ENCODE data around the gene MEIS1.

The MEIS1 gene

DNA sequence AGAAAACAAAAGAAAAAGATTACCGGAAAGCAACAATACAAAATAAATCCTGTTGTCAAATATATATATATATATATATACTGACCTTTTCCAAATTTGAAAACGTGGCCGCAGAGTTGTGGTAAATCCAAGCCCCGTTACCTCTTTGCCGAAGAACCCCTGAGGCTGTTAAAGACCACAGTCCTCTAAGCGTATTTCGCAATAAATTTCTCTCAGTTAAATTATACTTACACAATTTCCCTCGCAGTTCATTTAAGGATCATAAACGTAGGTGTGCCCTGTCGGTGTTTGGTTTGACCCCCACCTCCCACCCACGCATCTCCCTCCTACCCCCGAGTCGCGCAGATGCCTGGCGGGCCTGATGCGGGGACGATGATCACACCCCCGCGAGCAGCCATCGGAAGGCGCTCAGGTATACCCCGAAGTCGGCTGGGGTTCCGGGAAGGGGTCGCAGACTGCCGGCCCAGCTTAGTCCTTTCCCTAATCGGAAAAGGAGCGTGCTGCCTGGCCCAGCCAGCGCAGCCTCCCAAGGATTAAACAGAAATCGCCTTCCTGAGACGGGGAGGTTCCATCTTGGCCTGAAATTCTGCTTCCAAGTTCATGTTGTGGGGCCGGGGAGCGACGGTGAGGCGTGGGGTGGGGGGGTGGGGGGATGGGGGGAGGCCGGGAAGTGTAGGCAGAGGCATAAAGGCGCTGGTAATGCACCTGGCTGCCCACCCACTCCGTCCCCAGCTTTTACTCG lies 2.9 kb upstream of the MEIS1 start (continued):
- TF ChIP-seq, protein P1, sequence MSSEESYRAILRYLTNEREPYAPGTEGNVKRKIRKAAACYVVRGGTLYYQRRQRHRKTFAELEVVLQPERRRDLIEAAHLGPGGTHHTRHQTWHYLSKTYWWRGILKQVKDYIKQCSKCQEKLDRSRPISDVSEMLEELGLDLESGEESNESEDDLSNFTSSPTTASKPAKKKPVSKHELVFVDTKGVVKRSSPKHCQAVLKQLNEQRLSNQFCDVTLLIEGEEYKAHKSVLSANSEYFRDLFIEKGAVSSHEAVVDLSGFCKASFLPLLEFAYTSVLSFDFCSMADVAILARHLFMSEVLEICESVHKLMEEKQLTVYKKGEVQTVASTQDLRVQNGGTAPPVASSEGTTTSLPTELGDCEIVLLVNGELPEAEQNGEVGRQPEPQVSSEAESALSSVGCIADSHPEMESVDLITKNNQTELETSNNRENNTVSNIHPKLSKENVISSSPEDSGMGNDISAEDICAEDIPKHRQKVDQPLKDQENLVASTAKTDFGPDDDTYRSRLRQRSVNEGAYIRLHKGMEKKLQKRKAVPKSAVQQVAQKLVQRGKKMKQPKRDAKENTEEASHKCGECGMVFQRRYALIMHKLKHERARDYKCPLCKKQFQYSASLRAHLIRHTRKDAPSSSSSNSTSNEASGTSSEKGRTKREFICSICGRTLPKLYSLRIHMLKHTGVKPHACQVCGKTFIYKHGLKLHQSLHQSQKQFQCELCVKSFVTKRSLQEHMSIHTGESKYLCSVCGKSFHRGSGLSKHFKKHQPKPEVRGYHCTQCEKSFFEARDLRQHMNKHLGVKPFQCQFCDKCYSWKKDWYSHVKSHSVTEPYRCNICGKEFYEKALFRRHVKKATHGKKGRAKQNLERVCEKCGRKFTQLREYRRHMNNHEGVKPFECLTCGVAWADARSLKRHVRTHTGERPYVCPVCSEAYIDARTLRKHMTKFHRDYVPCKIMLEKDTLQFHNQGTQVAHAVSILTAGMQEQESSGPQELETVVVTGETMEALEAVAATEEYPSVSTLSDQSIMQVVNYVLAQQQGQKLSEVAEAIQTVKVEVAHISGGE (tag by site-specific recombination; conservative IDR thresholded peaks at IDR 0.05; ENCODE audit: low read depth) = no peak
- TF ChIP-seq ZNF423 (tag by site-specific recombination; IDR thresholded peaks at IDR 0.05) = no peak
- TF ChIP-seq ZNF600 (tag by site-specific recombination; IDR thresholded peaks at IDR 0.05) = no peak
- no peak for TF ChIP-seq ZNF266 (tag by site-specific recombination; IDR thresholded peaks at IDR 0.05; ENCODE audit: low read depth)
- no peak for TF ChIP-seq ZNF560 (tag by site-specific recombination; IDR thresholded peaks at IDR 0.05; ENCODE audit: borderline replicate concordance)
- no peak for TF ChIP-seq ZNF548 (tag by site-specific recombination; IDR thresholded peaks at IDR 0.05)
- no peak for TF ChIP-seq KLF9 (tag by site-specific recombination; IDR thresholded peaks at IDR 0.05; ENCODE audit: low read depth)
- no peak for TF ChIP-seq KLF10 (tag by site-specific recombination; IDR thresholded peaks at IDR 0.05)
- TF ChIP-seq ZNF501 (tag by site-specific recombination; IDR thresholded peaks at IDR 0.05) = no peak
- TF ChIP-seq, protein P2, sequence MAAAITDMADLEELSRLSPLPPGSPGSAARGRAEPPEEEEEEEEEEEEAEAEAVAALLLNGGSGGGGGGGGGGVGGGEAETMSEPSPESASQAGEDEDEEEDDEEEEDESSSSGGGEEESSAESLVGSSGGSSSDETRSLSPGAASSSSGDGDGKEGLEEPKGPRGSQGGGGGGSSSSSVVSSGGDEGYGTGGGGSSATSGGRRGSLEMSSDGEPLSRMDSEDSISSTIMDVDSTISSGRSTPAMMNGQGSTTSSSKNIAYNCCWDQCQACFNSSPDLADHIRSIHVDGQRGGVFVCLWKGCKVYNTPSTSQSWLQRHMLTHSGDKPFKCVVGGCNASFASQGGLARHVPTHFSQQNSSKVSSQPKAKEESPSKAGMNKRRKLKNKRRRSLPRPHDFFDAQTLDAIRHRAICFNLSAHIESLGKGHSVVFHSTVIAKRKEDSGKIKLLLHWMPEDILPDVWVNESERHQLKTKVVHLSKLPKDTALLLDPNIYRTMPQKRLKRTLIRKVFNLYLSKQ (tag by site-specific recombination; IDR thresholded peaks at IDR 0.05; ENCODE audit: borderline replicate concordance) = no peak
- TF ChIP-seq ZNF366 (tag by site-specific recombination; conservative IDR thresholded peaks at IDR 0.05) = no peak
- TF ChIP-seq, protein P3, sequence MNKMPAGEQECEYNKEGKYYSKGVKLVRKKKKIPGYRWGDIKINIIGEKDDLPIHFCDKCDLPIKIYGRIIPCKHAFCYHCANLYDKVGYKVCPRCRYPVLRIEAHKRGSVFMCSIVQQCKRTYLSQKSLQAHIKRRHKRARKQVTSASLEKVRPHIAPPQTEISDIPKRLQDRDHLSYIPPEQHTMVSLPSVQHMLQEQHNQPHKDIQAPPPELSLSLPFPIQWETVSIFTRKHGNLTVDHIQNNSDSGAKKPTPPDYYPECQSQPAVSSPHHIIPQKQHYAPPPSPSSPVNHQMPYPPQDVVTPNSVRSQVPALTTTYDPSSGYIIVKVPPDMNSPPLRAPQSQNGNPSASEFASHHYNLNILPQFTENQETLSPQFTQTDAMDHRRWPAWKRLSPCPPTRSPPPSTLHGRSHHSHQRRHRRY (tag by site-specific recombination; IDR thresholded peaks at IDR 0.05) = no peak

DNA sequence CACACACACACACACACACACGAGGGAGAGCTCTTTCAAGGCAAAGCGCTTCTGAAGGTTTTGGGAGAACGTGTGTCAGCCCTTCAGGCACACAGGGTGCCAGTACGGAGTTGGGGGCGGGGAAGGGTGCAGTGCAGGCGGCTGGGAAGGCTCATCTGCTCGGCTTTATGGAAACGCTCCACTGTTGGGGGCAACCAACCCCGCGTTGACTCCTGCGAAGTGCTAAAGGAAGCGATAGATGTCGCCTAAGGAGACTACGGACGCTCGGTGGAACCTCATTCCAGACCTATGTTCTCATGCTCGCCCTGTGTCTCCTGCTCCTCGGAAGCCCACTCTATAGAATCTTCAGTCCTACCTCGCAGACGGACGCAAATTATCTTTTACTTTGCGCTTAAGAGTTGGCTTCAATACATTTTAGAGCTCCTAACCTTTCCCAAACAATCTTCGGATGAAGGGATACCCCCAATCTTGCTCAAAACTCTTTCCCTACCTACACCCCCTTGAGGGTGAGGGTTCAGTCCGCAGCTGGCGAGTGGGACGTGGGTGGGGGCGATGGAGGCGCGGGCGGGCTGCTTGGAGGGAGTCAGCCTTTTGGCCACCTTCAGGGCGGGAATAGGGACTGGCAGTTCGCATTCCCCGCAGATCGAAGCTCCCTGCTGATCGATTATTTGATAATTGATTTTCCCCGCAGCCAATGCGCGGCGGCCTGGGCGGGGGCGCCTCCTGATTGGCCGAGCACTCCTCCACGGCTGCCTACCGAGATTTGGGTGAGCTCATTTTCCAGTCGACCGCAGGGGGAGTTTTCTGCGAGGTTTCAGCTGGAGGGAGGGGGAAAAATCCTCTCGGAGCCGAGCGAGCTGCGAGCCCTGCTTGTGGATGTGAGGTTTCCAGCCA lies 1.9 kb upstream of the MEIS1 start:
- Histone ChIP-seq H3K9me3 (ENCODE audit: control insufficient read depth, insufficient read depth, low read depth, low read length) (no peaks in the 10 kb centered on the region), H3K36me3 (ENCODE audit: control insufficient read depth in 2 of 2, insufficient read depth in 1 of 2, low read length in 2 of 2) (peaks cover 0 to 3% of the 10 kb centered on the region in 2 experiments; a peak in 1 of 3 replicates), H3K4me3 (ENCODE audit: low read depth, low read length) (peak overlapping the region; percentile 63), H3K27ac (ENCODE audit: extremely low read depth, low read depth, low read length) (peak overlapping the region; percentile 85), H3K4me1 (ENCODE audit: control insufficient read depth, insufficient read depth, low read length) (peaks cover 12% of the 10 kb centered on the region; the same call in 1 of the 2 replicates)
- ChIA-PET CTCF (interaction anchor here (0.5 to 2.8 kb wide), 8 partner anchors 14 to 1139 kb away, joined by 3 to 17 read pairs (median 4); no protein-coding TSS in a partner anchor), POLR2A (interaction anchor here (0.8 to 2.1 kb wide), 10 partner anchors 68 to 1413 kb away, joined by 3 to 11 read pairs (median 4); no protein-coding TSS in a partner anchor)
- TF ChIP-seq, protein P4, sequence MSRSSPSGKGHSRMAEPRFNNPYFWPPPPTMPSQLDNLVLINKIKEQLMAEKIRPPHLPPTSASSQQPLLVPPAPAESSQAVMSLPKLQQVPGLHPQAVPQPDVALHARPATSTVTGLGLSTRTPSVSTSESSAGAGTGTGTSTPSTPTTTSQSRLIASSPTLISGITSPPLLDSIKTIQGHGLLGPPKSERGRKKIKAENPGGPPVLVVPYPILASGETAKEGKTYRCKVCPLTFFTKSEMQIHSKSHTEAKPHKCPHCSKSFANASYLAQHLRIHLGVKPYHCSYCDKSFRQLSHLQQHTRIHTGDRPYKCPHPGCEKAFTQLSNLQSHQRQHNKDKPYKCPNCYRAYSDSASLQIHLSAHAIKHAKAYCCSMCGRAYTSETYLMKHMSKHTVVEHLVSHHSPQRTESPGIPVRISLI (tag by site-specific recombination; IDR thresholded peaks at IDR 0.05) = no peak
- TF ChIP-seq ZNF558 (tag by site-specific recombination; IDR thresholded peaks at IDR 0.05) (no peak), KLF10 (tag by site-specific recombination; IDR thresholded peaks at IDR 0.05) (0 out of 2 replicates have a peak, but pooled peaks have one; percentile 21), ZBTB17 (tag by site-specific recombination; IDR thresholded peaks at IDR 0.05) (peak; percentile 95), GLI2 (tag by site-specific recombination; IDR thresholded peaks at IDR 0.05; ENCODE audit: borderline replicate concordance, low read depth) (no peak), ZNF76 (tag by site-specific recombination; IDR thresholded peaks at IDR 0.05; ENCODE audit: borderline replicate concordance, low read depth) (0 out of 2 replicates have a peak, but pooled peaks have one; percentile 25), ZBTB7A (tag by site-specific recombination; IDR thresholded peaks at IDR 0.05; ENCODE audit: low read depth) (no peak)
- TF ChIP-seq, protein P5, sequence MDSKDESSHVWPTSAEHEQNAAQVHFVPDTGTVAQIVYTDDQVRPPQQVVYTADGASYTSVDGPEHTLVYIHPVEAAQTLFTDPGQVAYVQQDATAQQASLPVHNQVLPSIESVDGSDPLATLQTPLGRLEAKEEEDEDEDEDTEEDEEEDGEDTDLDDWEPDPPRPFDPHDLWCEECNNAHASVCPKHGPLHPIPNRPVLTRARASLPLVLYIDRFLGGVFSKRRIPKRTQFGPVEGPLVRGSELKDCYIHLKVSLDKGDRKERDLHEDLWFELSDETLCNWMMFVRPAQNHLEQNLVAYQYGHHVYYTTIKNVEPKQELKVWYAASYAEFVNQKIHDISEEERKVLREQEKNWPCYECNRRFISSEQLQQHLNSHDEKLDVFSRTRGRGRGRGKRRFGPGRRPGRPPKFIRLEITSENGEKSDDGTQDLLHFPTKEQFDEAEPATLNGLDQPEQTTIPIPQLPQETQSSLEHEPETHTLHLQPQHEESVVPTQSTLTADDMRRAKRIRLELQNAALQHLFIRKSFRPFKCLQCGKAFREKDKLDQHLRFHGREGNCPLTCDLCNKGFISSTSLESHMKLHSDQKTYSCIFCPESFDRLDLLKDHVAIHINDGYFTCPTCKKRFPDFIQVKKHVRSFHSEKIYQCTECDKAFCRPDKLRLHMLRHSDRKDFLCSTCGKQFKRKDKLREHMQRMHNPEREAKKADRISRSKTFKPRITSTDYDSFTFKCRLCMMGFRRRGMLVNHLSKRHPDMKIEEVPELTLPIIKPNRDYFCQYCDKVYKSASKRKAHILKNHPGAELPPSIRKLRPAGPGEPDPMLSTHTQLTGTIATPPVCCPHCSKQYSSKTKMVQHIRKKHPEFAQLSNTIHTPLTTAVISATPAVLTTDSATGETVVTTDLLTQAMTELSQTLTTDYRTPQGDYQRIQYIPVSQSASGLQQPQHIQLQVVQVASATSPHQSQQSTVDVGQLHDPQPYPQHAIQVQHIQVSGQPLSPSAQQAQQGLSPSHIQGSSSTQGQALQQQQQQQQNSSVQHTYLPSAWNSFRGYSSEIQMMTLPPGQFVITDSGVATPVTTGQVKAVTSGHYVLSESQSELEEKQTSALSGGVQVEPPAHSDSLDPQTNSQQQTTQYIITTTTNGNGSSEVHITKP (tag by site-specific recombination; IDR thresholded peaks at IDR 0.05) = peak; percentile 95
- TF ChIP-seq, protein P6, sequence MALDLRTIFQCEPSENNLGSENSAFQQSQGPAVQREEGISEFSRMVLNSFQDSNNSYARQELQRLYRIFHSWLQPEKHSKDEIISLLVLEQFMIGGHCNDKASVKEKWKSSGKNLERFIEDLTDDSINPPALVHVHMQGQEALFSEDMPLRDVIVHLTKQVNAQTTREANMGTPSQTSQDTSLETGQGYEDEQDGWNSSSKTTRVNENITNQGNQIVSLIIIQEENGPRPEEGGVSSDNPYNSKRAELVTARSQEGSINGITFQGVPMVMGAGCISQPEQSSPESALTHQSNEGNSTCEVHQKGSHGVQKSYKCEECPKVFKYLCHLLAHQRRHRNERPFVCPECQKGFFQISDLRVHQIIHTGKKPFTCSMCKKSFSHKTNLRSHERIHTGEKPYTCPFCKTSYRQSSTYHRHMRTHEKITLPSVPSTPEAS (tag by site-specific recombination; IDR thresholded peaks at IDR 0.05) = peak; percentile 91

Data from HEK293 (cell line).